Activated T-helper 1 cell treated with Interleukin-2 at 50 U/mL for 16 hours (primary cell): ENCODE measurements around the gene IRF2.

Experiments
- DNase-seq: peaks from one replicate; pipeline ENCODE4 v3.0.0-alpha.2; 2020; ENCODE audit warnings: low read depth

The IRF2 gene

GRCh38 chr4:184432127-184432922, 42.0 kb downstream of the IRF2 start:
- no peak for DNase-seq

DNA sequence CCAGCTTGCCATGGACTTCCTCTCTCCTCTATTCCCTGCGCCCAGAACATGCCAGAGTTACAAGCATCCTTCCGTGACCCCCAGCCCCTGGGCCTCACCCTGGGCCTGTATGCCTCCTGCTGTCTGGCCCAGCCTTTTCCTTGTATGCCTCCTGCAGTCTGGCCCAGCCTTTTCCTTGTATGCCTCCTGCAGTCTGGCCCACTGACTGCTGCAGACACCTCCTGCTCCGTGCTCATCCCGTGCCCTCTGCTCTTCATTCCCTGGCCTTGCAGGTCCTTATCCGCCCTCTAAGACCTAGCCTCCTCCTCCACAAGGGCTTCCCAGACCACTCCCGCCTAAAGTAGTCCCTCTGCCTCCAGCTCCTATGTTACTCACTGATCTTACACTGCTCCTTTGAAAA, 44.2 kb downstream of the IRF2 start:
- no peak for DNase-seq

DNA sequence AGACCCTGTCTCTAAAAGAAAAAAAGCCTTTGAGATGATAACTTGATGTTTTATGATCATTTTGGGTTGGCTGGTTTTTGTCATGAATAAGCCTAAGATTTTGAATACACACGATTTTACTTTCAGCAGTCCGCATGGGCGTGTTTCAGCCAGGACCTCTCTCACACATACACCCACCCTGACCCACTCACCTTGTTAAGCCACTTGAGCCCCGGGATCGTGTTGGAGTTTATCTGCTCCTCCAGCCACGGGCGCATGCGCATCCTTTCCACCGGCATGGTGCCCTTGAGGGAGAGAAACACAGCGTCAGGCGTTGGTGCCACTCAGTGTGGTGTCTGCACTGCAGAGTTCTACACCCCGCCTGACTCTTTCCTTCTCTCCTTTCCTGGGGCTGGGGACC, 45.6 kb downstream of the IRF2 start:
- DNase-seq, result no peak

GRCh38 chr4:184427687-184428086, 46.7 kb downstream of the IRF2 start:
- DNase-seq, result no peak

GRCh38 chr4:184427093-184427492, 47.3 kb downstream of the IRF2 start:
- DNase-seq, result no peak

GRCh38 chr4:184424993-184425758, 49.2 kb downstream of the IRF2 start:
- DNase-seq, result no peak

- DNase-seq, result no peak
Measured at GRCh38 chr4:184424279-184424678, 50.1 kb downstream of the IRF2 start.

GRCh38 chr4:184423003-184423686, 51.2 kb downstream of the IRF2 start:
- DNase-seq, result no peak

GRCh38 chr4:184422378-184422777, 52.0 kb downstream of the IRF2 start:
- DNase-seq, result no peak

DNA sequence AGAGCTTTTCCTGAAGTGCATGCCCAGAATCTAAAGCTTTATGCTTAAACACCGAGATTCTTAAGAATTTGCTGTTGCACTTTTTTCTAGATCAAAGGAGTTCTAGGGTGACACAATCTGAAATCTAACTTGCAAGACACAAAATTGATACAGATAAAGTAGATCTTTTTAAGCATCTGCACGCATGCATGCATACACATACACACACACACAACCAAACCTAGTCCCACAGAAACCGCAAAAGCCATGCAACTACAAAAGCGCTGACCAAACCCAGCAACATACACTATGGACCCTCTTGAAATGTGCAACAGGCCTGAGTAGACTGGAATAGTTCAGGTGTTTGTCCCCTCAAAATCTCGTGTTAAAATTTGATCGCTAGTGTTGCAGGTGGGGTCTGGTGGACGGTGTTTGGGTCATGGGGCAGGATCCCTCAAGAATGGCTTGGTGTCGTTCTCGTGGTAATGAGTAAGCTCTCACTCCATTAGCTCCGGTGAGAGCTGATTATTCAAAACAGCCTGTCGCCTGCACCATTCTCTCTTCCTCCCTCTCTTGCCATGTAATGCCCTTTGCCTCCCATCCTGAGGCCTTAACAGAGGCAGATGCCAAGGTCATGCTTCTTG, 52.7 kb downstream of the IRF2 start:
- DNase-seq, result no peak

- no peak for DNase-seq
Measured at GRCh38 chr4:184420881-184421416, 53.4 kb downstream of the IRF2 start.

DNA sequence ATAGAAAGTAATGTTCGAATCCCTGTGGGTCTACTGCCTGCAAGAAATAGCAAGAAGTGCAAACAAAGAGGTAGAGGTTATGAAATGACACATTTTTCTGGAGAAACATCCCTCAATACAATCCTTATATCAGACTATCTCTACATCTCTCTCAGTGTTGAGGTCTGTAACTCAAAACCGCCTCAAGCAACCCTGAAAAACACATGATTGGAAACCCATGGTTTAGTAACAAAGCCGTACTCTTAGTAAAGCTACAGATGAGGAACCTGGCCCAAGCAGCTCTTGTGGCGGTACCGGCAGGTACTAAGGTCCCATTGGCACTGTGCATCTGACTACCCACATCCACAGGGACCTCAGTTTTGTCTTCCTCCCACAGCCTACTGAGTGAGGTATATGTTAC, 53.9 kb downstream of the IRF2 start:
- no peak for DNase-seq

DNA sequence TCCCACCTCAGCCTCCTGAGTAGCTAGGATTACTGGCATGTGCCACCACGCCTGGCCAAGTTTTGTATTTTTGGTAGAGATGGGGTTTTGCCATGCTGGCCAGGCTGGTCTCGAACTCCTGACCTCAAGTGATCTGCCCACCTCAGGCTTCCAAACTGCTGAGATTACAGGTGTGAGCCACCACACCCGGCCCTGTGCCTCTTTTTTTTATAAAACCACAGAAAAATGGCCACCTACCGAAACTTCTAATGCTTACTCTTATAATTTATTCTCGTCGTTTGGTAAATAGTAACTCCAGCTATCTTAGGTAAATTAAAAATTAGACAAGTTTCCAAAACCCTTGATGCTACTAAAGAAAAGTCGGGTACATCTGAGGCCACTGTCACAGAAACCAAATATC, 54.4 kb downstream of the IRF2 start:
- no peak for DNase-seq

DNA sequence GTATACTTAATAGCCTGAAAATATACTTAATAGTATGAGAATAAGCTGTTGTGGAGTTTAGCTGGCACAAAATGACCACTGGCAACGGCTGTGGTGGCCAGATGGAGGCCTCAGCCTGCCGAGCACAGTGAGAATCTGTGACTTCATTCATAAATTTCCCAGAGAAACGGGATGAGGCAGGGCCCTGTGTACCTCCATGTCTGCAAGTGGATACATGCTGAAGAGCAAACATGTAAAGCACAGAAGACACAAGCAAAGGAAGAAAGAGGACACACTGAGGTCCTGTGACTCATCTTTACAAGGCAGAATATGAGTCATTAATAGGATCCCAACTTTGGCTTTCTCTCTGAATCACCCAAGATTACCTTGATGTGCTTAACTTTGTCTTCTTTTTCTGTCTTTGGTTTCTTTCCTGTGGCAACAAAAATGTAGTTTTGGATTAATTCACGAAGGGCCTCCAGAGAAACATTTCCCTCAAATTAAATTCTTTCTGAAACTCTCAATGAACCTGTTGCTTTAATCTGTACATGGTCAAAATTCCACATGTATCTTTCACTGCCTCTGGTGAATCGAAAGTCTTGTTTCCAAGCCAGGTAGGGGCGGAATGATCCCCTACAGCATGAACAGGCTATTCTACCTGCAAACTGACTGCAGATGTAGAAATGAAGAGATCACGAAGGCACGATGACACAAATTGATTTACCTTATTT, 56.4 kb downstream of the IRF2 start:
- DNase-seq, result no peak

- DNase-seq, result no peak
Measured at GRCh38 chr4:184416913-184417734, 57.2 kb downstream of the IRF2 start.

DNA sequence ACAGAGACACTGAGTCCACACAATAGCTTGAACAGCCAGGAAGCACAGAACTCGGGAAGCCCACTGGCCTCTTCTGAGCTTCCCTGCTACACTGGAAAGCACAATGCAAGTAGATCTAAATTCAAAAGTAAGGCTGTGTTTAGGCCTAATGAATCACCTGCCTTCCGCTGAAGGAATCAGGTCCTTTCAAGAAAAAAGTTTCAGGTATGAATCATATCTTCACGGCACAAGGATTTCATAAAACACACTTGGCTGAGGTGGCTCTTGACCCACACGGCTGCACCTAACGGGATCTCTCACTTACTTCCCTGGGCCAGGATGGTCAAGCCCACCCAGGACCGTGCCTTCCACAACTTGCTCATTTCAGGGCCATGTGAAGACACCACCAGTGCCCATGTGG, 59.3 kb downstream of the IRF2 start:
- no peak for DNase-seq

GRCh38 chr4:184413261-184414046, 60.9 kb downstream of the IRF2 start:
- DNase-seq, result no peak

- no peak for DNase-seq
Measured at GRCh38 chr4:184410748-184411147, 63.6 kb downstream of the IRF2 start.

- DNase-seq, result peak; percentile 16
Measured at GRCh38 chr4:184409911-184410692, 64.2 kb downstream of the IRF2 start.
